GM06990 (cell line): Measurements from ENCODE around the gene FRMD5.

Source experiments
- DNase-seq: peaks from one replicate; pipeline ENCODE4 v3.0.0-alpha.2; 2011; ENCODE audit not compliant: insufficient read length; ENCODE audit errors: extremely low read depth
- H3K27me3 ChIP-seq: replicated peaks from 2 replicates; pipeline ENCODE4 v1.6.0; 2011; ENCODE audit warnings: low read length; ENCODE audit not compliant: control insufficient read depth, insufficient read depth
- H3K36me3 ChIP-seq: 2 replicates; pipeline ENCODE4 v1.5.1; 2011; ENCODE audit warnings: low read length; ENCODE audit not compliant: control insufficient read depth, insufficient read depth
- H3K4me3 ChIP-seq: replicated peaks from 2 replicates; pipeline ENCODE4 v1.5.1; 2011; ENCODE audit warnings: low read depth, mild to moderate bottlenecking, control low read depth, low read length
- CTCF ChIP-seq: IDR thresholded peaks from 2 replicates; pipeline ENCODE4 v1.5.1; 2011; ENCODE audit warnings: low read length, control low read depth, mild to moderate bottlenecking, inconsistent platforms; ENCODE audit not compliant: insufficient read depth, poor library complexity, severe bottlenecking

Gene FRMD5

GRCh38 chr15:44147636-44148035, 47.4 kb downstream of the FRMD5 start:
- H3K36me3 ChIP-seq, result no peaks in the 10 kb centered on the region
- no peaks in the 10 kb centered on the region for H3K27me3 ChIP-seq
- no peak for DNase-seq
- H3K4me3 ChIP-seq, result no peak overlapping the region
- TF ChIP-seq CTCF, result no peak

GRCh38 chr15:44145495-44145894, 49.6 kb downstream of the FRMD5 start:
- TF ChIP-seq CTCF, result no peak
- H3K27me3 ChIP-seq, result no peaks in the 10 kb centered on the region
- DNase-seq, result no peak
- no peak overlapping the region for H3K4me3 ChIP-seq
- no peaks in the 10 kb centered on the region for H3K36me3 ChIP-seq

GRCh38 chr15:44144992-44145391, 50.1 kb downstream of the FRMD5 start:
- H3K27me3 ChIP-seq, result no peaks in the 10 kb centered on the region
- no peak overlapping the region for H3K4me3 ChIP-seq
- no peak for TF ChIP-seq CTCF
- H3K36me3 ChIP-seq, result no peaks in the 10 kb centered on the region
- DNase-seq, result no peak

GRCh38 chr15:44144184-44144583, 50.9 kb downstream of the FRMD5 start:
- no peaks in the 10 kb centered on the region for H3K27me3 ChIP-seq
- no peak for DNase-seq
- H3K36me3 ChIP-seq, result no peaks in the 10 kb centered on the region
- no peak for TF ChIP-seq CTCF
- no peak overlapping the region for H3K4me3 ChIP-seq

- TF ChIP-seq CTCF, result no peak
- DNase-seq, result no peak
- Histone ChIP-seq H3K4me3 (no peak overlapping the region), H3K36me3 (no peaks in the 10 kb centered on the region), H3K27me3 (no peaks in the 10 kb centered on the region)
These were observed 57.3 kb downstream of the FRMD5 start for GRCh38 chr15:44137750-44138149.

- no peaks in the 10 kb centered on the region for H3K36me3 ChIP-seq
- H3K27me3 ChIP-seq, result no peaks in the 10 kb centered on the region
- no peak for DNase-seq
- H3K4me3 ChIP-seq, result no peak overlapping the region
- TF ChIP-seq CTCF, result no peak
These were observed 58.0 kb downstream of the FRMD5 start for GRCh38 chr15:44136991-44137477.
